ENCODE results near the gene ITGA11.

- TF ChIP-seq, protein P1, sequence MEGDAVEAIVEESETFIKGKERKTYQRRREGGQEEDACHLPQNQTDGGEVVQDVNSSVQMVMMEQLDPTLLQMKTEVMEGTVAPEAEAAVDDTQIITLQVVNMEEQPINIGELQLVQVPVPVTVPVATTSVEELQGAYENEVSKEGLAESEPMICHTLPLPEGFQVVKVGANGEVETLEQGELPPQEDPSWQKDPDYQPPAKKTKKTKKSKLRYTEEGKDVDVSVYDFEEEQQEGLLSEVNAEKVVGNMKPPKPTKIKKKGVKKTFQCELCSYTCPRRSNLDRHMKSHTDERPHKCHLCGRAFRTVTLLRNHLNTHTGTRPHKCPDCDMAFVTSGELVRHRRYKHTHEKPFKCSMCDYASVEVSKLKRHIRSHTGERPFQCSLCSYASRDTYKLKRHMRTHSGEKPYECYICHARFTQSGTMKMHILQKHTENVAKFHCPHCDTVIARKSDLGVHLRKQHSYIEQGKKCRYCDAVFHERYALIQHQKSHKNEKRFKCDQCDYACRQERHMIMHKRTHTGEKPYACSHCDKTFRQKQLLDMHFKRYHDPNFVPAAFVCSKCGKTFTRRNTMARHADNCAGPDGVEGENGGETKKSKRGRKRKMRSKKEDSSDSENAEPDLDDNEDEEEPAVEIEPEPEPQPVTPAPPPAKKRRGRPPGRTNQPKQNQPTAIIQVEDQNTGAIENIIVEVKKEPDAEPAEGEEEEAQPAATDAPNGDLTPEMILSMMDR (IDR thresholded peaks at IDR 0.05) = peak; percentile 83
- no peak for TF ChIP-seq ZFX (IDR thresholded peaks at IDR 0.05; ENCODE audit: borderline replicate concordance)
Observed at GRCh38 chr15:68383161-68384074, 48.5 kb downstream of the ITGA11 start.
